Stomach (tissue), 9 donors: Measurements from ENCODE around the gene DYRK4. TPM values are rescaled to one million over a fixed set of nuclear protein-coding genes. Genes with fewer than 3 reads are reported as not detected.

Source experiments
- DNase-seq, 2 donors: peaks; one replicate each; pipeline versions ENCODE4 v3.0.0 to v3.0.0-alpha.2; 2013 to 2019
- H3K27ac ChIP-seq, 5 donors: fragments of 200-600 bp in 4 of 5; sonication (generic) in 4 of 5; one replicate each; pipeline ENCODE4 v1.5.1; 2013 to 2019; ENCODE audit warnings: mild to moderate bottlenecking in 1 of 5, moderate library complexity in 1 of 5
- H3K27me3 ChIP-seq, 3 donors: fragments of 200-600 bp; sonication (generic); one replicate each; pipeline ENCODE4 v1.5.1; 2017 to 2019; ENCODE audit warnings: mixed run types in 1 of 3
- H3K36me3 ChIP-seq, 4 donors: fragments of 200-600 bp; sonication (generic); 1 replicate in 3 of 4; 2 replicates in 1 of 4; pipeline ENCODE4 v1.5.1; 2016 to 2019
- H3K4me1 ChIP-seq, 4 donors: fragments of 200-600 bp; sonication (generic); one replicate each; pipeline ENCODE4 v1.5.1; 2016 to 2019
- H3K4me3 ChIP-seq, 4 donors: fragments of 200-600 bp; sonication (generic) in 3 of 4; one replicate each; pipeline ENCODE4 v1.5.1; 2016 to 2019; ENCODE audit warnings: mild to moderate bottlenecking in 1 of 4
- H3K9me3 ChIP-seq, 4 donors: fragments of 200-600 bp; sonication (generic); one replicate each; pipeline ENCODE4 v1.5.1; 2016 to 2019
- EP300 ChIP-seq: sonication (generic); formaldehyde crosslinking; IDR thresholded peaks from one replicate; pipeline ENCODE4 v1.6.1; 2017; ENCODE audit warnings: antibody characterized with exemption
- POLR2A ChIP-seq, 4 donors: fragments of 450-650 bp; IDR thresholded peaks; one replicate each; pipeline ENCODE4 v1.6.1; 2016; ENCODE audit warnings: antibody characterized with exemption in 4 of 4, control low read depth in 2 of 4, mild to moderate bottlenecking in 1 of 4, moderate library complexity in 1 of 4
- POLR2AphosphoS5 ChIP-seq, 3 donors: sonication (generic); formaldehyde crosslinking; IDR thresholded peaks; one replicate each; pipeline ENCODE4 v1.6.1; 2016; ENCODE audit warnings: antibody characterized with exemption in 3 of 3
- WGBS, 5 donors: extraction: QIAGEN DNeasy Blood & Tissue Kit in 3 of 5; methylation state at CpG; one replicate each; pipeline versions ENCODE4 v1.1.5 to v1.1.7; 2013 to 2018; 5-methylcytosine and 5-hydroxymethylcytosine counted together
- intact Hi-C: fragments of 100-400 bp; cut with DNase I; formaldehyde crosslinking; loops from one replicate; pipeline ENCODE4 v1.15.1; 2023; ENCODE audit warnings: low total_unique reads
- polyA plus RNA-seq, 3 donors: library from polyadenylated mRNA; stranded (reverse); fragments of 200-250 nt; gene quantifications; one replicate each; pipeline ENCODE4 v1.2.3, GENCODE V29; 2013
- total RNA-seq, 5 donors: library from RNA; depleted of rRNA; stranded (reverse); fragments of >200 nt; gene quantifications; one replicate each; pipeline versions ENCODE4 v1.1.0 to v1.2.3, GENCODE V29; 2014 to 2016
- TF ChIP-seq, protein P1 (sequence below), 7 experiments: fragments of 450-650 bp in 4 of 7; fragments of 200-600 bp in 3 of 7; sonication (generic) in 3 of 7; IDR thresholded peaks; one replicate each; pipeline ENCODE4 v1.5.1; 2016 to 2019; ENCODE audit warnings: antibody characterized with exemption in 7 of 7, control low read depth in 2 of 7, mild to moderate bottlenecking in 1 of 7
- donor health status: healthy with polysubstance abuse.
- donor health status: Bipolar disorder and iron deficiency.
- donor health status: healthy.

DYRK4 gene
- total and polyA plus RNA-seq, 8 donors: 16.5 to 41.0 (median 29.0) TPM; not detected in 1

DNA sequence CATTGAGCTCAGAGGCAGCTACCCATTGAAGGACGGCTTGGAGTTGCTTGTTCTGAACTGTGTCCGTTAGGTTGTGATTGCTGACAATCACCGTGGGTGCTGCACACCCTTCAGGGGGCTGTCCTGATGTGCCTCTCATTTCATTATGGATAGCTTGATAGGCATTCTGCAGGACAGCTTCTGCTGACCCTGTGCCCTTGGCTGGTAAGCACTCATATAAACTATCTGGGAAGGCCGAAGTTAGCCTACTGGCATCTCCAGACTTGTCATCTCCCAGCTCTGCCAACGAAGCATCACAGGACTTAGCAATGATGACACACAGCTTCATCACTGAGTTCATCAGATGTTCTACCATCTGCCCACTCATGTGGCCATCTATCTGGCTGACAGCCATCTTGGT, 64.5 kb downstream of the DYRK4 start:
- no peak overlapping the region for H3K27ac ChIP-seq
- no peaks in the 10 kb centered on the region for H3K4me1 ChIP-seq
- TF ChIP-seq EP300 (no peak), POLR2AphosphoS5 (IDR thresholded peaks at IDR 0.05) (no peak), POLR2A (IDR thresholded peaks at IDR 0.05) (no peak)
- TF ChIP-seq, protein P1, sequence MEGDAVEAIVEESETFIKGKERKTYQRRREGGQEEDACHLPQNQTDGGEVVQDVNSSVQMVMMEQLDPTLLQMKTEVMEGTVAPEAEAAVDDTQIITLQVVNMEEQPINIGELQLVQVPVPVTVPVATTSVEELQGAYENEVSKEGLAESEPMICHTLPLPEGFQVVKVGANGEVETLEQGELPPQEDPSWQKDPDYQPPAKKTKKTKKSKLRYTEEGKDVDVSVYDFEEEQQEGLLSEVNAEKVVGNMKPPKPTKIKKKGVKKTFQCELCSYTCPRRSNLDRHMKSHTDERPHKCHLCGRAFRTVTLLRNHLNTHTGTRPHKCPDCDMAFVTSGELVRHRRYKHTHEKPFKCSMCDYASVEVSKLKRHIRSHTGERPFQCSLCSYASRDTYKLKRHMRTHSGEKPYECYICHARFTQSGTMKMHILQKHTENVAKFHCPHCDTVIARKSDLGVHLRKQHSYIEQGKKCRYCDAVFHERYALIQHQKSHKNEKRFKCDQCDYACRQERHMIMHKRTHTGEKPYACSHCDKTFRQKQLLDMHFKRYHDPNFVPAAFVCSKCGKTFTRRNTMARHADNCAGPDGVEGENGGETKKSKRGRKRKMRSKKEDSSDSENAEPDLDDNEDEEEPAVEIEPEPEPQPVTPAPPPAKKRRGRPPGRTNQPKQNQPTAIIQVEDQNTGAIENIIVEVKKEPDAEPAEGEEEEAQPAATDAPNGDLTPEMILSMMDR (IDR thresholded peaks at IDR 0.05): no peak
- H3K4me3 ChIP-seq: no peak overlapping the region
- intact Hi-C loops: no loop called here
- no peaks in the 10 kb centered on the region for H3K27me3 ChIP-seq
- WGBS, 5 donors: 78 to 97% (median 90%) methylated on average over 5 of the region's 5 CpGs
- DNase-seq: no peak
- H3K36me3 ChIP-seq: no peaks in the 10 kb centered on the region
- H3K9me3 ChIP-seq: no peaks in the 10 kb centered on the region

DNA sequence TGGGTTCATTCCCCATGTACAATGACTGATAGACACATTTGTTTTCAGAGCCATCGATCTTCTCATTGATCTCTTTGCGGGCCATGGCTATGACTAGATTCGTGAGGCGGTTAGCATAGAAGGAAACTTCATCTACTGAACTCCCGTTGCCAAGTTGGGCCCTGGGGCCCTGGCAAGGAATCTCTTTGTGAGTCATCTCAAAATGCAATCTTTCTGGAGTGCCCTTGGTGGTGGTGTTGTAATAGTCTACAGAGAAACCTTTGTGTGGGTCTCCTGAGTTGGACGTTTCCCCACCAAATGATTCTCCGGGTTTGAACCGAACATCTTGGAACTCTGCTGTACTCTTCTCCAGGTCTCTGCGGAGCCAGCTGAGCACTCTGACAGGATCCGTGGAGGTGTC, 66.4 kb downstream of the DYRK4 start:
- 92 to 96% (median 93%) methylated on average over 10 of the region's 10 CpGs for WGBS, 5 donors
- no peaks in the 10 kb centered on the region for H3K36me3 ChIP-seq
- DNase-seq: no peak
- intact Hi-C loops: no loop called here
- H3K4me3 ChIP-seq: no peak overlapping the region
- H3K4me1 ChIP-seq: no peaks in the 10 kb centered on the region
- no peaks in the 10 kb centered on the region for H3K27me3 ChIP-seq
- no peak overlapping the region for H3K27ac ChIP-seq
- no peaks in the 10 kb centered on the region for H3K9me3 ChIP-seq
- TF ChIP-seq, protein P1 (IDR thresholded peaks at IDR 0.05): no peak
- TF ChIP-seq EP300: no peak
- TF ChIP-seq POLR2A (IDR thresholded peaks at IDR 0.05): no peak
- no peak for TF ChIP-seq POLR2AphosphoS5 (IDR thresholded peaks at IDR 0.05)

GRCh38 chr12:4630262-4630661, 68.3 kb downstream of the DYRK4 start:
- intact Hi-C loops: no loop called here
- no peaks in the 10 kb centered on the region for H3K9me3 ChIP-seq
- DNase-seq: no peak
- no peaks in the 10 kb centered on the region for H3K36me3 ChIP-seq
- TF ChIP-seq POLR2AphosphoS5 (IDR thresholded peaks at IDR 0.05) (no peak), POLR2A (IDR thresholded peaks at IDR 0.05) (no peak), EP300 (no peak)
- TF ChIP-seq, protein P1 (IDR thresholded peaks at IDR 0.05): no peak
- no peak overlapping the region for H3K27ac ChIP-seq
- no peaks in the 10 kb centered on the region for H3K27me3 ChIP-seq
- 53 to 69% (median 57%) methylated on average over 5 of the region's 5 CpGs for WGBS, 5 donors
- H3K4me1 ChIP-seq: no peaks in the 10 kb centered on the region
- no peak overlapping the region for H3K4me3 ChIP-seq

DNA sequence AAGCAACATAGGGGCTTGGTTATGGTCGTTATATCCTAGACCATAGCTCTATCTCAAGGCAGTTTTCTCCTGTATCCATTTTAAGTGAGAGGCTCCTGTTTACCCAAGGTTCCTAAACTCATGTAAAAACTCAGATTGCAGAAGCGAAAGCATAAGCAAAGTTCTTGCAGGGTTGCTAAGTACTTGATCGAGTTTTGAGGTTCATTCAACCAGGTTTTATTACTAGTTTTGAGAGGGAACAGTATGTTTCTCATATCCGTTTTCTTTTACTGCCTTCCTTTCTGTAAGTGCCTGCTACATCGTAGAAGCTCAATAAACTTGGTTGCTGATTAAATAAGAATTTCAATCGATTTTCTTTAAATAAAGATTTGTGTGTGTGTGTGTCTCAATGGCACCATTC, 81.7 kb downstream of the DYRK4 start:
- H3K9me3 ChIP-seq: no peaks in the 10 kb centered on the region
- no peak overlapping the region for H3K27ac ChIP-seq
- DNase-seq: no peak
- H3K4me3 ChIP-seq: no peak overlapping the region
- peaks cover 3 to 9% (median 6%) of the 10 kb centered on the region in 4 donors for H3K4me1 ChIP-seq
- WGBS, 5 donors: 86 to 91% (median 88%) methylated on average over 6 of the region's 6 CpGs
- H3K27me3 ChIP-seq: no peaks in the 10 kb centered on the region
- intact Hi-C loops: no loop called here
- TF ChIP-seq, protein P1 (IDR thresholded peaks at IDR 0.05): no peak
- TF ChIP-seq POLR2A (IDR thresholded peaks at IDR 0.05) (no peak), EP300 (no peak), POLR2AphosphoS5 (IDR thresholded peaks at IDR 0.05) (no peak)
- H3K36me3 ChIP-seq: no peaks in the 10 kb centered on the region
